ENCODE results near the gene KCNH1.

The KCNH1 gene

DNA sequence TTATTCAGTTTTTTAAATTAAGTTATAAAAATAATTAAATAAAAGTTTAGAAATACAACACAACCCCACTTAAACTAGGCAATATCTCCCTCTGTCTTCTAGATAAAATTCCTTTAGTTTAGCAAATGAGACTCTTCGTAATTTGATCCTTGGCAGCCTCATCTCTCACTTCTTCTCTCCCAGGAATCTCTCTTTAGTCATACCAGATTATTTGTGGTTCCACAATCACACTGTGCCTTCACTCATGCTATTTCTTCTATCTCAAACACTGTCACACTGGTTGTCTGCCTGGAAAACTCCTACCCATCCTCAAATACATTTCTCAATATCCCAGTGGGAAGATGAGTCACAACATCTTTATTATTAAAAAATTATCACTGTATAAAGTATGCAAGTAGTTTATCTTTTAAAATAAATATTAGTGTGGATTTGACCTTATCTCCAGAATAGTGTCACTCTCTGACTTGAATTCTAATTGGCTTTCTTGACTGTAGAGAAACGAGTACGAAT is 195.5 kb downstream of the KCNH1 start:
- no peak overlapping the region for H3K4ac ChIP-seq (ENCODE audit: low read length)
- H3K27me3 ChIP-seq (ENCODE audit: control insufficient read depth in 3 of 3, insufficient read depth in 3 of 3, low read depth in 1 of 3, low read length in 3 of 3) = no peaks in the 10 kb centered on the region
- no peaks in the 10 kb centered on the region for H3K9me3 ChIP-seq (replicated peaks in 1 of 2; ENCODE audit: control insufficient read depth in 2 of 2, insufficient read depth in 1 of 2, low read depth in 1 of 2, low read length in 2 of 2)
- no peak overlapping the region for H2BK15ac ChIP-seq (ENCODE audit: low read length)
- no peak overlapping the region for H3K4me3 ChIP-seq (ENCODE audit: low read length in 2 of 2)
- H2AK5ac ChIP-seq (ENCODE audit: low read depth, low read length) = no peak overlapping the region
- no peak overlapping the region for H2BK12ac ChIP-seq (ENCODE audit: low read length)
- no peak overlapping the region for H3K18ac ChIP-seq (ENCODE audit: low read length)
- H3K79me1 ChIP-seq (ENCODE audit: low read depth, low read length) = no peaks in the 10 kb centered on the region
- no peak overlapping the region for H2AFZ ChIP-seq (ENCODE audit: low read length)
- no peak overlapping the region for H4K8ac ChIP-seq (ENCODE audit: low read depth, low read length)
- H3K23ac ChIP-seq (ENCODE audit: low read depth, low read length, poor library complexity) = no peak overlapping the region
- no peak overlapping the region for H3K27ac ChIP-seq (replicated peaks; ENCODE audit: low read length)
- H2BK120ac ChIP-seq (ENCODE audit: low read depth, low read length) = no peak overlapping the region
- peaks cover 0 to 3% of the 10 kb centered on the region in 2 donors for H3K4me1 ChIP-seq (ENCODE audit: control insufficient read depth in 2 of 2, insufficient read depth in 1 of 2, low read depth in 1 of 2, low read length in 2 of 2)
- no peak overlapping the region for H3K4me2 ChIP-seq (ENCODE audit: insufficient read depth, low read length, poor library complexity, severe bottlenecking)
- no peak overlapping the region for H2BK5ac ChIP-seq (ENCODE audit: low read length)
- no peak overlapping the region for H3K9ac ChIP-seq (ENCODE audit: low read depth, low read length, poor library complexity)
- no peaks in the 10 kb centered on the region for H3K36me3 ChIP-seq (replicated peaks in 1 of 2; ENCODE audit: control insufficient read depth in 2 of 2, insufficient read depth in 2 of 2, low read length in 2 of 2)
- no peak for DNase-seq (ENCODE audit: low spot score)
- no peak overlapping the region for H3K14ac ChIP-seq (ENCODE audit: low read length)
- WGBS, 2 donors (ENCODE audit: extremely low coverage in 2 of 2, insufficient read length in 2 of 2, insufficient replicate concordance in 1 of 2) = no CpG with 5 or more reads among the region's 3 CpGs
- no peak overlapping the region for H4K91ac ChIP-seq (ENCODE audit: low read depth, low read length, poor library complexity)

DNA sequence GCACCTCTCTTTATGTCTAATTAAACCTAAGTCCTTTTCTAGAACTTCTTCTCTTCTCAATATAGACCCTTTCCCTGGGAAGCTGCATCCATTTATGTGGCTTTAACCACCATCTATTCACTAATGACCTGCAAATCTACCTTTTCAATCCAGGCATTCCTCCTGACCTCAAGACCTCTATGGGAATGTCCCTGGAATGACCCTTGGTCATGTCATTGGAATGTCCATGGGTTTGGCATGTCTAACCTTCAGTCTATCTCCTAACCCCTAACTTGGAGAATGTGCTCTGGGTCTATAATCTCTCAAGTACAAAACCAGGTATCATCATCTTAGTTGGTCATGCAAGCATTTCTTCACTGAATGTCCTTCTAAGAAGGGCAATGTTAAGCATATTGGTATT is 196.1 kb downstream of the KCNH1 start:
- no peak for DNase-seq (ENCODE audit: low spot score)
- H2BK120ac ChIP-seq (ENCODE audit: low read depth, low read length) = no peak overlapping the region
- no peak overlapping the region for H3K23ac ChIP-seq (ENCODE audit: low read depth, low read length, poor library complexity)
- H2BK12ac ChIP-seq (ENCODE audit: low read length) = no peak overlapping the region
- no peaks in the 10 kb centered on the region for H3K9me3 ChIP-seq (replicated peaks in 1 of 2; ENCODE audit: control insufficient read depth in 2 of 2, insufficient read depth in 1 of 2, low read depth in 1 of 2, low read length in 2 of 2)
- H3K36me3 ChIP-seq (replicated peaks in 1 of 2; ENCODE audit: control insufficient read depth in 2 of 2, insufficient read depth in 2 of 2, low read length in 2 of 2) = no peaks in the 10 kb centered on the region
- no peak overlapping the region for H3K4me3 ChIP-seq (ENCODE audit: low read length in 2 of 2)
- no peak overlapping the region for H3K18ac ChIP-seq (ENCODE audit: low read length)
- no peak overlapping the region for H3K14ac ChIP-seq (ENCODE audit: low read length)
- H4K8ac ChIP-seq (ENCODE audit: low read depth, low read length) = no peak overlapping the region
- H4K91ac ChIP-seq (ENCODE audit: low read depth, low read length, poor library complexity) = no peak overlapping the region
- H2AFZ ChIP-seq (ENCODE audit: low read length) = no peak overlapping the region
- H3K27ac ChIP-seq (replicated peaks; ENCODE audit: low read length) = no peak overlapping the region
- H2BK5ac ChIP-seq (ENCODE audit: low read length) = no peak overlapping the region
- no peak overlapping the region for H3K4me2 ChIP-seq (ENCODE audit: insufficient read depth, low read length, poor library complexity, severe bottlenecking)
- no peaks in the 10 kb centered on the region for H3K27me3 ChIP-seq (ENCODE audit: control insufficient read depth in 3 of 3, insufficient read depth in 3 of 3, low read depth in 1 of 3, low read length in 3 of 3)
- H2AK5ac ChIP-seq (ENCODE audit: low read depth, low read length) = no peak overlapping the region
- H3K9ac ChIP-seq (ENCODE audit: low read depth, low read length, poor library complexity) = no peak overlapping the region
- H3K4ac ChIP-seq (ENCODE audit: low read length) = no peak overlapping the region
- no peaks in the 10 kb centered on the region for H3K79me1 ChIP-seq (ENCODE audit: low read depth, low read length)
- peaks cover 0 to 3% of the 10 kb centered on the region in 2 donors for H3K4me1 ChIP-seq (ENCODE audit: control insufficient read depth in 2 of 2, insufficient read depth in 1 of 2, low read depth in 1 of 2, low read length in 2 of 2)
- H2BK15ac ChIP-seq (ENCODE audit: low read length) = no peak overlapping the region

DNA sequence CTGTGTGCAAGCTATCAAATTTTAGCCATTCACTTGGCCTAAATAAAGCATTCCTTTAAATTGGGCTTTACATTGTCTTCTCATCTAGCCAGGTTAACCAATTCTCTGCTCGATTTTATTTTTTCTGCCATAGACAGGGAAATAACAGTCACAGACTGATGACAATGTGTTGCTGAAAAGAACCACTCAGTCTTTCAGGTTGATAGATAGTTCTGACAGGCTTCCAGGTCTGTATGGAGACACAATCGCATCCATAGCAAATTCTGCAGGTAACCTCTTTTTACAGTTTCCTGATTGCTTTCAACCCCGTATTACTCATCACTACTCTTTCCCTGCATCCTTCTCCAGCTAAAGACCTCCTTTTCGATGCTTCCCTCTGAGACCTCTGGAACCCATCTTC is 198.0 kb downstream of the KCNH1 start:
- Histone ChIP-seq H3K79me1 (ENCODE audit: low read depth, low read length) (no peaks in the 10 kb centered on the region), H3K27me3 (ENCODE audit: control insufficient read depth in 3 of 3, insufficient read depth in 3 of 3, low read depth in 1 of 3, low read length in 3 of 3) (no peaks in the 10 kb centered on the region), H4K91ac (ENCODE audit: low read depth, low read length, poor library complexity) (no peak overlapping the region), H2BK5ac (ENCODE audit: low read length) (no peak overlapping the region), H2BK120ac (ENCODE audit: low read depth, low read length) (no peak overlapping the region), H2BK12ac (ENCODE audit: low read length) (no peak overlapping the region), H2BK15ac (ENCODE audit: low read length) (no peak overlapping the region), H4K8ac (ENCODE audit: low read depth, low read length) (no peak overlapping the region), H3K36me3 (replicated peaks in 1 of 2; ENCODE audit: control insufficient read depth in 2 of 2, insufficient read depth in 2 of 2, low read length in 2 of 2) (no peaks in the 10 kb centered on the region), H3K4me2 (ENCODE audit: insufficient read depth, low read length, poor library complexity, severe bottlenecking) (no peak overlapping the region), H3K4me3 (ENCODE audit: low read length in 2 of 2) (no peak overlapping the region), H2AFZ (ENCODE audit: low read length) (no peak overlapping the region), H3K27ac (replicated peaks; ENCODE audit: low read length) (no peak overlapping the region), H3K18ac (ENCODE audit: low read length) (no peak overlapping the region), H2AK5ac (ENCODE audit: low read depth, low read length) (no peak overlapping the region), H3K23ac (ENCODE audit: low read depth, low read length, poor library complexity) (no peak overlapping the region), H3K14ac (ENCODE audit: low read length) (no peak overlapping the region), H3K9me3 (replicated peaks in 1 of 2; ENCODE audit: control insufficient read depth in 2 of 2, insufficient read depth in 1 of 2, low read depth in 1 of 2, low read length in 2 of 2) (no peaks in the 10 kb centered on the region), H3K4me1 (ENCODE audit: control insufficient read depth in 2 of 2, insufficient read depth in 1 of 2, low read depth in 1 of 2, low read length in 2 of 2) (peaks cover 0 to 3% of the 10 kb centered on the region in 2 donors), H3K4ac (ENCODE audit: low read length) (no peak overlapping the region), H3K9ac (ENCODE audit: low read depth, low read length, poor library complexity) (no peak overlapping the region)
- DNase-seq (ENCODE audit: low spot score) = no peak
- WGBS, 2 donors (ENCODE audit: extremely low coverage in 2 of 2, insufficient read length in 2 of 2, insufficient replicate concordance in 1 of 2) = no CpG with 5 or more reads among the region's 4 CpGs

DNA sequence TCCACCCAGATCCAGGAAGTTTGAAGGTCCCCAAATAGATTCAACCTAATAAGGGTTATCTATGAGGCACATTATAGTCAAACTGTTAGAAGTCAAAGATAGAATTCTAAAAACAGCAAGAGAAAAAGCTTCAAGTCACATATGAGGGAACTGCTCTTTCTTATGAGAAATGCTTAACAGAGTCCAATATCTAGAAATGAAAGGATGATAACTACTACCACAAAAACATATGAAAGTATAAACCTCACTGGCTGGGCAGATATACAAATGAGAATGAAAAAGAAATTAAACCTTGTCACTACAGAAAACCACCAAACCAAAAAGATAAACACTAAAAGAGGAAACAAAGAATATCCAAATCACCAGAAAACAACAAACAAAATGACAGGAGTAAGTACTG is 201.8 kb downstream of the KCNH1 start:
- Histone ChIP-seq H3K27me3 (ENCODE audit: control insufficient read depth in 3 of 3, insufficient read depth in 3 of 3, low read depth in 1 of 3, low read length in 3 of 3) (no peaks in the 10 kb centered on the region), H3K79me1 (ENCODE audit: low read depth, low read length) (no peaks in the 10 kb centered on the region), H3K4me1 (ENCODE audit: control insufficient read depth in 2 of 2, insufficient read depth in 1 of 2, low read depth in 1 of 2, low read length in 2 of 2) (no peaks in the 10 kb centered on the region), H2AK5ac (ENCODE audit: low read depth, low read length) (no peak overlapping the region), H3K23ac (ENCODE audit: low read depth, low read length, poor library complexity) (no peak overlapping the region), H4K91ac (ENCODE audit: low read depth, low read length, poor library complexity) (no peak overlapping the region), H2BK5ac (ENCODE audit: low read length) (no peak overlapping the region), H3K27ac (replicated peaks; ENCODE audit: low read length) (no peak overlapping the region), H3K9me3 (replicated peaks in 1 of 2; ENCODE audit: control insufficient read depth in 2 of 2, insufficient read depth in 1 of 2, low read depth in 1 of 2, low read length in 2 of 2) (no peaks in the 10 kb centered on the region), H2AFZ (ENCODE audit: low read length) (no peak overlapping the region), H2BK120ac (ENCODE audit: low read depth, low read length) (no peak overlapping the region), H3K4me2 (ENCODE audit: insufficient read depth, low read length, poor library complexity, severe bottlenecking) (no peak overlapping the region), H3K4me3 (ENCODE audit: low read length in 2 of 2) (no peak overlapping the region), H3K14ac (ENCODE audit: low read length) (no peak overlapping the region), H3K4ac (ENCODE audit: low read length) (no peak overlapping the region), H4K8ac (ENCODE audit: low read depth, low read length) (no peak overlapping the region), H3K18ac (ENCODE audit: low read length) (no peak overlapping the region), H2BK15ac (ENCODE audit: low read length) (no peak overlapping the region), H3K9ac (ENCODE audit: low read depth, low read length, poor library complexity) (no peak overlapping the region), H2BK12ac (ENCODE audit: low read length) (no peak overlapping the region), H3K36me3 (replicated peaks in 1 of 2; ENCODE audit: control insufficient read depth in 2 of 2, insufficient read depth in 2 of 2, low read length in 2 of 2) (no peaks in the 10 kb centered on the region)
- no peak for DNase-seq (ENCODE audit: low spot score)

All from neuronal stem cell (in vitro differentiated cells).